ENCODE measurements around the gene WDR41.

DNA sequence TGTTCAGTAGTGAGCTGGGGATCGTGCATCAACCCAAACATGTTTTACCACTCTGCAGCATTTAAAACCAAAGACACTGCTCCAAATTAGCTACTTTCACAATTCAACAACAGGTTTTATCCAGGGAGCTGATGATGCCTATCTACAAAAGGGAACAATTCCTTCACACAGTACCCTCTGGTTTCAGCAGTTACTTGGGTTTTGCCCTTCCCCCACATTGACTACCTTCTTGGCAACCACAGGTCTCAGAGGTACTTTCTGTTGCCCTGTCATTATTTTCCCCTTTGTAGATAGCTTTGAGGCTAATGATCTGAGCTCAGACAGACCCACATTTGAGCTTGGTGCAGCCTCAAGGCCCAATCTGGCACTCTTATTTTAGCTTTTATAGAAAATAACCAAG, 96.1 kb downstream of the WDR41 start:
- TF ChIP-seq SMC3 (IDR thresholded peaks at IDR 0.05; ENCODE audit: low read depth, low read length) (no peak), POLR2A (IDR thresholded peaks at IDR 0.05; ENCODE audit: low read depth, low read length) (no peak), RAD21 (IDR thresholded peaks at IDR 0.05; ENCODE audit: low read length) (no peak), CEBPB (IDR thresholded peaks at IDR 0.05; ENCODE audit: low read depth, low read length) (no peak), RFX5 (IDR thresholded peaks at IDR 0.05; ENCODE audit: low read depth, low read length) (no peak), MXI1 (IDR thresholded peaks at IDR 0.05; ENCODE audit: borderline replicate concordance, low read depth, low read length) (no peak), MAZ (IDR thresholded peaks at IDR 0.05; ENCODE audit: borderline replicate concordance, low read depth, low read length) (no peak), MAFK (IDR thresholded peaks at IDR 0.05; ENCODE audit: low read depth, low read length) (no peak)
- TF ChIP-seq, protein P1, sequence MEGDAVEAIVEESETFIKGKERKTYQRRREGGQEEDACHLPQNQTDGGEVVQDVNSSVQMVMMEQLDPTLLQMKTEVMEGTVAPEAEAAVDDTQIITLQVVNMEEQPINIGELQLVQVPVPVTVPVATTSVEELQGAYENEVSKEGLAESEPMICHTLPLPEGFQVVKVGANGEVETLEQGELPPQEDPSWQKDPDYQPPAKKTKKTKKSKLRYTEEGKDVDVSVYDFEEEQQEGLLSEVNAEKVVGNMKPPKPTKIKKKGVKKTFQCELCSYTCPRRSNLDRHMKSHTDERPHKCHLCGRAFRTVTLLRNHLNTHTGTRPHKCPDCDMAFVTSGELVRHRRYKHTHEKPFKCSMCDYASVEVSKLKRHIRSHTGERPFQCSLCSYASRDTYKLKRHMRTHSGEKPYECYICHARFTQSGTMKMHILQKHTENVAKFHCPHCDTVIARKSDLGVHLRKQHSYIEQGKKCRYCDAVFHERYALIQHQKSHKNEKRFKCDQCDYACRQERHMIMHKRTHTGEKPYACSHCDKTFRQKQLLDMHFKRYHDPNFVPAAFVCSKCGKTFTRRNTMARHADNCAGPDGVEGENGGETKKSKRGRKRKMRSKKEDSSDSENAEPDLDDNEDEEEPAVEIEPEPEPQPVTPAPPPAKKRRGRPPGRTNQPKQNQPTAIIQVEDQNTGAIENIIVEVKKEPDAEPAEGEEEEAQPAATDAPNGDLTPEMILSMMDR (conservative IDR thresholded peaks at IDR 0.05; ENCODE audit: low read depth, low read length) = no peak
- TF ChIP-seq, protein P2, sequence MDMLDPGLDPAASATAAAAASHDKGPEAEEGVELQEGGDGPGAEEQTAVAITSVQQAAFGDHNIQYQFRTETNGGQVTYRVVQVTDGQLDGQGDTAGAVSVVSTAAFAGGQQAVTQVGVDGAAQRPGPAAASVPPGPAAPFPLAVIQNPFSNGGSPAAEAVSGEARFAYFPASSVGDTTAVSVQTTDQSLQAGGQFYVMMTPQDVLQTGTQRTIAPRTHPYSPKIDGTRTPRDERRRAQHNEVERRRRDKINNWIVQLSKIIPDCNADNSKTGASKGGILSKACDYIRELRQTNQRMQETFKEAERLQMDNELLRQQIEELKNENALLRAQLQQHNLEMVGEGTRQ (IDR thresholded peaks at IDR 0.05; ENCODE audit: low read depth, low read length) = no peak

All from IMR-90 (cell line).